DND-41 (cell line): ENCODE results near the gene PM20D1.

Experiments used
- EZH2 ChIP-seq: IDR thresholded peaks from 3 replicates; pipeline ENCODE4 v1.6.1; 2012; ENCODE audit warnings: borderline replicate concordance, low read depth, mild to moderate bottlenecking, moderate library complexity, low read length, inconsistent platforms; ENCODE audit not compliant: severe bottlenecking
- TF ChIP-seq, protein P1 (sequence below): IDR thresholded peaks from 2 replicates; pipeline ENCODE4 v1.5.1; 2012; ENCODE audit warnings: borderline replicate concordance, low read length, moderate library complexity, mild to moderate bottlenecking; ENCODE audit not compliant: poor library complexity, severe bottlenecking; ENCODE audit errors: extremely low read depth

GRCh38 chr1:205787287-205787916, 62.5 kb downstream of the PM20D1 start:
- TF ChIP-seq, protein P1, sequence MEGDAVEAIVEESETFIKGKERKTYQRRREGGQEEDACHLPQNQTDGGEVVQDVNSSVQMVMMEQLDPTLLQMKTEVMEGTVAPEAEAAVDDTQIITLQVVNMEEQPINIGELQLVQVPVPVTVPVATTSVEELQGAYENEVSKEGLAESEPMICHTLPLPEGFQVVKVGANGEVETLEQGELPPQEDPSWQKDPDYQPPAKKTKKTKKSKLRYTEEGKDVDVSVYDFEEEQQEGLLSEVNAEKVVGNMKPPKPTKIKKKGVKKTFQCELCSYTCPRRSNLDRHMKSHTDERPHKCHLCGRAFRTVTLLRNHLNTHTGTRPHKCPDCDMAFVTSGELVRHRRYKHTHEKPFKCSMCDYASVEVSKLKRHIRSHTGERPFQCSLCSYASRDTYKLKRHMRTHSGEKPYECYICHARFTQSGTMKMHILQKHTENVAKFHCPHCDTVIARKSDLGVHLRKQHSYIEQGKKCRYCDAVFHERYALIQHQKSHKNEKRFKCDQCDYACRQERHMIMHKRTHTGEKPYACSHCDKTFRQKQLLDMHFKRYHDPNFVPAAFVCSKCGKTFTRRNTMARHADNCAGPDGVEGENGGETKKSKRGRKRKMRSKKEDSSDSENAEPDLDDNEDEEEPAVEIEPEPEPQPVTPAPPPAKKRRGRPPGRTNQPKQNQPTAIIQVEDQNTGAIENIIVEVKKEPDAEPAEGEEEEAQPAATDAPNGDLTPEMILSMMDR, result no peak
- no peak for TF ChIP-seq EZH2
